Thyroid gland (tissue), 4 donors: ENCODE measurements around the gene TIMM21. TPM values are rescaled to one million over a fixed set of nuclear protein-coding genes. Genes with fewer than 3 reads are reported as not detected.

Source experiments
- DNase-seq, 2 donors: peaks; one replicate each; pipeline ENCODE4 v3.0.0-alpha.2; 2019
- H3K27ac ChIP-seq, 3 donors: fragments of 200-600 bp; sonication (generic); 1 replicate in 2 of 3; 2 replicates in 1 of 3; pipeline ENCODE4 v1.5.1; 2016 to 2019; ENCODE audit warnings: mild to moderate bottlenecking in 1 of 3, moderate library complexity in 1 of 3
- H3K27me3 ChIP-seq: fragments of 200-600 bp; sonication (generic); one replicate; pipeline ENCODE4 v1.5.1; 2019
- H3K36me3 ChIP-seq, 2 donors: fragments of 200-600 bp; sonication (generic); one replicate each; pipeline ENCODE4 v1.5.1; 2016 to 2019
- H3K4me1 ChIP-seq, 2 donors: fragments of 200-600 bp; sonication (generic); one replicate each; pipeline ENCODE4 v1.5.1; 2017 to 2019
- H3K4me3 ChIP-seq, 3 donors: fragments of 200-600 bp; sonication (generic); replicated peaks in 1 of 3; 1 replicate in 2 of 3; 2 replicates in 1 of 3; pipeline ENCODE4 v1.5.1; 2016; ENCODE audit warnings: mild to moderate bottlenecking in 1 of 3
- H3K9me3 ChIP-seq: fragments of 200-600 bp; sonication (generic); one replicate; pipeline ENCODE4 v1.5.1; 2017
- CTCF ChIP-seq, 6 experiments: fragments of 200-600 bp in 3 of 6; fragments of 450-650 bp in 3 of 6; sonication (generic) in 3 of 6; IDR thresholded peaks; one replicate each; pipeline ENCODE4 v1.5.1; 2016 to 2019; ENCODE audit warnings: antibody characterized with exemption in 6 of 6, mild to moderate bottlenecking in 2 of 6, inconsistent platforms in 1 of 6, moderate library complexity in 1 of 6
- POLR2A ChIP-seq, 2 donors: fragments of 450-650 bp; IDR thresholded peaks; one replicate each; pipeline ENCODE4 v1.6.1; 2017; ENCODE audit warnings: antibody characterized with exemption in 2 of 2, mild to moderate bottlenecking in 2 of 2, moderate library complexity in 1 of 2
- WGBS, 2 donors: methylation state at CpG; one replicate each; pipeline ENCODE4 v1.1.5; 2017; 5-methylcytosine and 5-hydroxymethylcytosine counted together
- intact Hi-C: fragments of 100-400 bp; cut with DNase I; formaldehyde crosslinking; loops from one replicate; pipeline ENCODE4 v1.15.1; 2023
- total RNA-seq, 4 donors: library from RNA; depleted of rRNA; stranded (reverse); fragments of >200 nt; gene quantifications; one replicate each; pipeline ENCODE4 v1.2.3, GENCODE V29; 2016

Gene TIMM21
- total RNA-seq, 4 donors from 2014 or later: 18.2 to 47.0 (median 27.9) TPM

GRCh38 chr18:74146756-74147155 lies 1.6 kb upstream of the TIMM21 start:
- WGBS, 2 donors: 46 to 47% methylated on average over 3 of the region's 3 CpGs
- Histone ChIP-seq H3K27ac (no peak overlapping the region), H3K27me3 (no peaks in the 10 kb centered on the region), H3K36me3 (no peaks in the 10 kb centered on the region), H3K4me1 (peaks cover 6 to 11% of the 10 kb centered on the region in 2 donors), H3K9me3 (no peaks in the 10 kb centered on the region), H3K4me3 (no peak overlapping the region)
- TF ChIP-seq POLR2A (IDR thresholded peaks at IDR 0.05) (no peak), CTCF (IDR thresholded peaks at IDR 0.05) (no peak)
- DNase-seq: no peak
- intact Hi-C loops: no loop called here

- peak overlapping the region in 2 of 3 donors; percentile 93 to 98 for H3K27ac ChIP-seq
These were observed 888 bp upstream of the TIMM21 start for GRCh38 chr18:74147491-74147778.

GRCh38 chr18:74148543-74149070 lies 284 bp downstream of the TIMM21 start:
- peaks cover 6 to 11% of the 10 kb centered on the region in 2 donors for H3K4me1 ChIP-seq
- intact Hi-C loops: no loop called here

More at GRCh38 chr18:74147491-74147778, 888 bp upstream of the TIMM21 start:
- TF ChIP-seq POLR2A (IDR thresholded peaks at IDR 0.05): no peak
- TF ChIP-seq CTCF (IDR thresholded peaks at IDR 0.05): peak in 1 of 6 experiments; percentile 14
- intact Hi-C loops: no loop called here
- Histone ChIP-seq H3K4me1 (peaks cover 6 to 11% of the 10 kb centered on the region in 2 donors), H3K9me3 (no peaks in the 10 kb centered on the region), H3K36me3 (no peaks in the 10 kb centered on the region), H3K27me3 (no peaks in the 10 kb centered on the region), H3K4me3 (peak overlapping the region; percentile 51 to 79 (median 77))
- WGBS, 2 donors: 0 to 3% methylated on average over 7 to 10 of the region's 28 CpGs
- DNase-seq: no peak

GRCh38 chr18:74149878-74150277 lies 1.6 kb downstream of the TIMM21 start:
- H3K4me1 ChIP-seq: peaks cover 6 to 11% of the 10 kb centered on the region in 2 donors
- intact Hi-C loops: loop anchor here (10.0 kb wide), 1 partner anchor 345 kb away; the partner anchor contains the start of gene CNDP2
- no peaks in the 10 kb centered on the region for H3K36me3 ChIP-seq
- no peaks in the 10 kb centered on the region for H3K9me3 ChIP-seq
- no peak overlapping the region for H3K27ac ChIP-seq
- TF ChIP-seq POLR2A (IDR thresholded peaks at IDR 0.05) (no peak), CTCF (IDR thresholded peaks at IDR 0.05) (no peak)
- no peak overlapping the region for H3K4me3 ChIP-seq
- WGBS, 2 donors: 85% methylated on average over 5 of the region's 5 CpGs
- H3K27me3 ChIP-seq: no peaks in the 10 kb centered on the region
- no peak for DNase-seq

More at GRCh38 chr18:74148543-74149070, 284 bp downstream of the TIMM21 start:
- TF ChIP-seq CTCF (IDR thresholded peaks at IDR 0.05): no peak
- TF ChIP-seq POLR2A (IDR thresholded peaks at IDR 0.05): peak in 1 of 2 donors; percentile 46
- Histone ChIP-seq H3K27ac (peak overlapping the region in 2 of 3 donors; percentile 73 to 98), H3K4me3 (peak overlapping the region; percentile 37 to 79 (median 77)), H3K27me3 (no peaks in the 10 kb centered on the region), H3K36me3 (no peaks in the 10 kb centered on the region), H3K9me3 (no peaks in the 10 kb centered on the region)
- WGBS, 2 donors: 0 to 1% methylated on average over 25 of the region's 25 CpGs
- no peak for DNase-seq

GRCh38 chr18:74152270-74152669 lies 3.9 kb downstream of the TIMM21 start:
- intact Hi-C loops: loop anchor here (10.0 kb wide), 1 partner anchor 343 kb away; the partner anchor contains the start of gene CNDP2
- Histone ChIP-seq H3K4me3 (no peak overlapping the region), H3K4me1 (peaks cover 1 to 7% of the 10 kb centered on the region in 2 donors), H3K27me3 (no peaks in the 10 kb centered on the region), H3K27ac (no peak overlapping the region), H3K36me3 (peaks cover 14 to 16% of the 10 kb centered on the region in 2 donors), H3K9me3 (no peaks in the 10 kb centered on the region)
- DNase-seq: no peak
- no peak for TF ChIP-seq CTCF (IDR thresholded peaks at IDR 0.05)
- no peak for TF ChIP-seq POLR2A (IDR thresholded peaks at IDR 0.05)
- WGBS, 2 donors: 84 to 85% methylated on average over 6 of the region's 6 CpGs
